H9 (cell line): Measurements from ENCODE around the gene UPK3A. TPM values are rescaled to one million over a fixed set of nuclear protein-coding genes. Genes with fewer than 3 reads are reported as not detected.

ENCODE experiments used
- DNase-seq: peaks from one replicate; pipeline ENCODE4 v3.0.0-alpha.2; 2017
- H2AFZ ChIP-seq: one replicate; pipeline ENCODE4 v1.6.1; 2013; ENCODE audit warnings: mild to moderate bottlenecking, low read length, control low read depth, moderate library complexity
- H2AK5ac ChIP-seq: 2 replicates; pipeline ENCODE4 v1.6.1; 2013; ENCODE audit warnings: low read length, control low read depth, mixed read lengths; ENCODE audit not compliant: insufficient read length
- H2BK120ac ChIP-seq: one replicate; pipeline ENCODE4 v1.6.1; 2013; ENCODE audit warnings: low read depth, mild to moderate bottlenecking, low read length, control low read depth, inconsistent platforms; ENCODE audit not compliant: poor library complexity, severe bottlenecking
- H2BK12ac ChIP-seq: 2 replicates; pipeline ENCODE4 v1.6.1; 2013; ENCODE audit warnings: low read length, control low read depth, mixed read lengths, low read depth; ENCODE audit not compliant: insufficient read length
- H2BK15ac ChIP-seq: 2 replicates; pipeline ENCODE4 v1.6.1; 2013; ENCODE audit warnings: low read depth, low read length, control low read depth
- H2BK20ac ChIP-seq: one replicate; pipeline ENCODE4 v1.6.1; 2013; ENCODE audit warnings: low read depth, mild to moderate bottlenecking, low read length, control low read depth, inconsistent platforms; ENCODE audit not compliant: poor library complexity, severe bottlenecking
- H2BK5ac ChIP-seq: 2 replicates; pipeline ENCODE4 v1.6.1; 2013; ENCODE audit warnings: low read length, control low read depth, mixed read lengths; ENCODE audit not compliant: insufficient read length
- H3K14ac ChIP-seq: 2 replicates; pipeline ENCODE4 v1.6.1; 2013; ENCODE audit warnings: low read length, control low read depth; ENCODE audit not compliant: insufficient read depth
- H3K18ac ChIP-seq: 2 replicates; pipeline ENCODE4 v1.6.1; 2013; ENCODE audit warnings: low read depth, mild to moderate bottlenecking, mixed read lengths, low read length, control low read depth; ENCODE audit not compliant: insufficient read length
- H3K23ac ChIP-seq: 2 replicates; pipeline ENCODE4 v1.6.1; 2013; ENCODE audit warnings: low read length, control low read depth, mixed read lengths, low read depth; ENCODE audit not compliant: insufficient read length
- H3K23me2 ChIP-seq: 2 replicates; pipeline ENCODE4 v1.6.1; 2013; ENCODE audit warnings: low read depth, mild to moderate bottlenecking, mixed read lengths, low read length, control low read depth; ENCODE audit not compliant: insufficient read length, poor library complexity, severe bottlenecking
- H3K27ac ChIP-seq: 2 replicates; pipeline ENCODE4 v1.5.1; 2013; ENCODE audit warnings: low read length, control low read depth, mixed read lengths, low read depth; ENCODE audit not compliant: insufficient read length
- H3K27me3 ChIP-seq: 2 replicates; pipeline ENCODE4 v1.6.1; 2013; ENCODE audit warnings: low read length, control low read depth, inconsistent platforms; ENCODE audit not compliant: insufficient read depth
- H3K4ac ChIP-seq: 2 replicates; pipeline ENCODE4 v1.6.1; 2013; ENCODE audit warnings: low read depth, mild to moderate bottlenecking, control low read depth, inconsistent platforms, low read length, moderate library complexity
- H3K4me1 ChIP-seq: 2 replicates; pipeline ENCODE4 v1.6.1; 2013; ENCODE audit warnings: low read length, control low read depth, inconsistent platforms; ENCODE audit not compliant: insufficient read depth
- H3K4me2 ChIP-seq: 2 replicates; pipeline ENCODE4 v1.6.1; 2013; ENCODE audit warnings: low read length, control low read depth, mixed read lengths; ENCODE audit not compliant: insufficient read length, insufficient read depth
- H3K56ac ChIP-seq: 2 replicates; pipeline ENCODE4 v1.6.1; 2013; ENCODE audit warnings: low read depth, mild to moderate bottlenecking, mixed read lengths, low read length, control low read depth; ENCODE audit not compliant: insufficient read length
- H3K79me1 ChIP-seq: 2 replicates; pipeline ENCODE4 v1.6.1; 2013; ENCODE audit warnings: low read depth, mild to moderate bottlenecking, moderate library complexity, low read length, control low read depth, inconsistent platforms; ENCODE audit not compliant: insufficient read depth, poor library complexity, severe bottlenecking
- H3K79me2 ChIP-seq: 2 replicates; pipeline ENCODE4 v1.6.1; 2013; ENCODE audit warnings: low read length, control low read depth, inconsistent platforms; ENCODE audit not compliant: insufficient read depth
- H3K9ac ChIP-seq: 2 replicates; pipeline ENCODE4 v1.6.1; 2013; ENCODE audit warnings: low read length, control low read depth, mixed read lengths; ENCODE audit not compliant: insufficient read length; ENCODE audit errors: extremely low read depth
- H3K9me3 ChIP-seq: one replicate; pipeline ENCODE4 v1.6.1; 2013; ENCODE audit warnings: low read depth, low read length, inconsistent platforms; ENCODE audit not compliant: control insufficient read depth
- H3T11ph ChIP-seq: one replicate; pipeline ENCODE4 v1.6.1; 2013; ENCODE audit warnings: mild to moderate bottlenecking, low read length, control low read depth, inconsistent platforms
- H4K20me1 ChIP-seq: one replicate; pipeline ENCODE4 v1.6.1; 2013; ENCODE audit not compliant: control insufficient read depth, insufficient read length, insufficient read depth
- H4K5ac ChIP-seq: 2 replicates; pipeline ENCODE4 v1.6.1; 2013; ENCODE audit warnings: low read depth, mild to moderate bottlenecking, mixed read lengths, low read length, control low read depth; ENCODE audit not compliant: insufficient read length
- H4K8ac ChIP-seq: replicated peaks from 2 replicates; pipeline ENCODE4 v1.6.1; 2013; ENCODE audit warnings: low read length, control low read depth, mixed read lengths, low read depth; ENCODE audit not compliant: insufficient read length
- H4K91ac ChIP-seq: 2 replicates; pipeline ENCODE4 v1.6.1; 2013; ENCODE audit warnings: low read depth, mild to moderate bottlenecking, moderate library complexity, mixed read lengths, low read length, control low read depth; ENCODE audit not compliant: insufficient read length
- H3K27ac Mint-ChIP-seq, 3 experiments: 2 replicates in 2 of 3; 3 replicates in 1 of 3; pipeline ENCODE4 v1.8.0; 2020 to 2021; ENCODE audit warnings: mixed read lengths in 3 of 3, mild to moderate bottlenecking in 1 of 3, moderate library complexity in 1 of 3
- H3K27me3 Mint-ChIP-seq: 2 replicates; pipeline ENCODE4 v1.8.0; 2021; ENCODE audit warnings: low read depth, mild to moderate bottlenecking, moderate library complexity, mixed read lengths
- H3K36me3 Mint-ChIP-seq, 3 experiments: 2 replicates in 2 of 3; 3 replicates in 1 of 3; pipeline ENCODE4 v1.8.0; 2020 to 2021; ENCODE audit warnings: low read depth in 3 of 3, mixed read lengths in 3 of 3; ENCODE audit not compliant: insufficient read depth in 1 of 3
- H3K4me1 Mint-ChIP-seq, 2 experiments: 2 replicates each; pipeline ENCODE4 v1.8.0; 2020; ENCODE audit warnings: mixed read lengths in 2 of 2
- H3K4me3 Mint-ChIP-seq, 2 experiments: 2 replicates in 1 of 2; 3 replicates in 1 of 2; pipeline ENCODE4 v1.8.0; 2020 to 2021; ENCODE audit warnings: mild to moderate bottlenecking in 2 of 2, mixed read lengths in 2 of 2, moderate library complexity in 1 of 2
- H3K9me3 Mint-ChIP-seq, 2 experiments: 2 replicates in 1 of 2; 3 replicates in 1 of 2; pipeline ENCODE4 v1.8.0; 2020; ENCODE audit warnings: mild to moderate bottlenecking in 2 of 2, mixed read lengths in 2 of 2, moderate library complexity in 1 of 2
- CTCF ChIP-seq: fragments of 200-600 bp; sonication (generic); conservative IDR thresholded peaks from 3 replicates; pipeline ENCODE4 v1.8.0; 2021; ENCODE audit warnings: antibody characterized with exemption, mild to moderate bottlenecking
- WGBS: extraction: QIAGEN DNeasy Blood & Tissue Kit; methylation state at CpG from one replicate; pipeline ENCODE4 v1.1.7; 2013; ENCODE audit warnings: missing lambda C conversion rate, low lambda C conversion rate, mixed read lengths; ENCODE audit not compliant: insufficient read length; ENCODE audit errors: extremely low coverage; 5-methylcytosine and 5-hydroxymethylcytosine counted together
- total RNA-seq: library from RNA; stranded (reverse); gene quantifications from 2 replicates; pipeline ENCODE4 v1.2.1, GENCODE V29; 2021

UPK3A gene
- total RNA-seq, 1 experiment from 2014 or later, result not detected

DNA sequence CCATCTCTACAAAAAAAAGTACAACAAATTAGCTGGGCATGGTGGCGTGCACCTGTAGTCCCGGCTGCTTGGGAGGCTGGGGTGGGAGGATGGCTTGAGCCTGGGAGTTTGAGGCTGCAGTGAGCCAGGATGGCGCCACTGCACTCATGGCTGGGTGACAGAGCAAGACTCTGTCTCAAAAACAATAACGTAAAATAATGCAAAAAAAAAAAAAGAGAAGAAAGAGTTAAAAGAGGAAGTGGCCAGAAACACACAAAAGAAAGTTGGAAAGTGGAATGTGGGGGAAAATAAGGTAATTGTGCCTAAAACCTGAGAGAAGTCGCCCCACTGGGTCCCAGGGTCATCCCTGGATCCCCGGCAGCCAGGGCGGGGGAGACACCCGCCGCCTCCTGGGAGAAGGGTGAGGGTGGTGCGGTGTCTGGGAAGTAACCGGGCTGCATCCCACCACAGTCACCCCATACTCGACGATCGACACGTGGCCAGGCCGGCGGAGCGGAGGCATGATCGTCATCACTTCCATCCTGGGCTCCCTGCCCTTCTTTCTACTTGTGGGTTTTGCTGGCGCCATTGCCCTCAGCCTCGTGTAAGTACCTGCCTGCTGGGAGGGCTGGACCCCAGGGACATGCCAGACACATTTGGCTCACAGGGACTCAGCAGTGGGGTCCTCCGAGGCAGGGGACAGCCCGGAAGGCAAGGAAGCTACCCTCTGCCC, 8.1 kb downstream of the UPK3A start:
- DNase-seq, result no peak
- no peak overlapping the region for H2BK15ac ChIP-seq
- H2BK120ac ChIP-seq, result no peak overlapping the region
- no peak overlapping the region for H3K18ac ChIP-seq
- no peak overlapping the region for H3K56ac ChIP-seq
- Mint-ChIP-seq H3K27ac (no peak overlapping the region), H3K9me3 (no peaks in the 10 kb centered on the region), H3K4me3 (no peak overlapping the region), H3K27me3 (peaks cover 22% of the 10 kb centered on the region), H3K36me3 (no peaks in the 10 kb centered on the region), H3K4me1 (peaks cover 0 to 5% of the 10 kb centered on the region in 2 experiments; a peak in 1 of 4 replicates)
- no peak for TF ChIP-seq CTCF
- H3K4ac ChIP-seq, result no peak overlapping the region
- no peak overlapping the region for H2AK5ac ChIP-seq
- no peaks in the 10 kb centered on the region for H3K79me2 ChIP-seq
- no peak overlapping the region for H3K9ac ChIP-seq
- no peak overlapping the region for H2BK12ac ChIP-seq
- no CpG with 5 or more reads among the region's 23 CpGs for WGBS
- H3K14ac ChIP-seq, result no peak overlapping the region
- H3T11ph ChIP-seq, result no peak overlapping the region
- no peak overlapping the region for H3K27ac ChIP-seq
- H4K91ac ChIP-seq, result no peak overlapping the region
- H2BK5ac ChIP-seq, result no peak overlapping the region
- H3K9me3 ChIP-seq, result no peaks in the 10 kb centered on the region
- peaks cover 2% of the 10 kb centered on the region; the same call in 1 of the 2 replicates for H3K4me1 ChIP-seq
- no peak overlapping the region for H3K23ac ChIP-seq
- no peak overlapping the region for H2BK20ac ChIP-seq
- H2AFZ ChIP-seq, result no peak overlapping the region
- no peak overlapping the region for H3K4me2 ChIP-seq
- H4K8ac ChIP-seq, result no peak overlapping the region
- no peaks in the 10 kb centered on the region for H3K27me3 ChIP-seq
- H3K79me1 ChIP-seq, result no peaks in the 10 kb centered on the region
- H4K20me1 ChIP-seq, result no peaks in the 10 kb centered on the region
- H3K23me2 ChIP-seq, result no peaks in the 10 kb centered on the region
- H4K5ac ChIP-seq, result no peak overlapping the region
